ENCODE measurements around the gene POU2AF1. TPM values are rescaled to one million over a fixed set of nuclear protein-coding genes. Genes with fewer than 3 reads are reported as not detected.

The POU2AF1 gene
- total RNA-seq, 1 donor from 2014 or later = 2.5 TPM

DNA sequence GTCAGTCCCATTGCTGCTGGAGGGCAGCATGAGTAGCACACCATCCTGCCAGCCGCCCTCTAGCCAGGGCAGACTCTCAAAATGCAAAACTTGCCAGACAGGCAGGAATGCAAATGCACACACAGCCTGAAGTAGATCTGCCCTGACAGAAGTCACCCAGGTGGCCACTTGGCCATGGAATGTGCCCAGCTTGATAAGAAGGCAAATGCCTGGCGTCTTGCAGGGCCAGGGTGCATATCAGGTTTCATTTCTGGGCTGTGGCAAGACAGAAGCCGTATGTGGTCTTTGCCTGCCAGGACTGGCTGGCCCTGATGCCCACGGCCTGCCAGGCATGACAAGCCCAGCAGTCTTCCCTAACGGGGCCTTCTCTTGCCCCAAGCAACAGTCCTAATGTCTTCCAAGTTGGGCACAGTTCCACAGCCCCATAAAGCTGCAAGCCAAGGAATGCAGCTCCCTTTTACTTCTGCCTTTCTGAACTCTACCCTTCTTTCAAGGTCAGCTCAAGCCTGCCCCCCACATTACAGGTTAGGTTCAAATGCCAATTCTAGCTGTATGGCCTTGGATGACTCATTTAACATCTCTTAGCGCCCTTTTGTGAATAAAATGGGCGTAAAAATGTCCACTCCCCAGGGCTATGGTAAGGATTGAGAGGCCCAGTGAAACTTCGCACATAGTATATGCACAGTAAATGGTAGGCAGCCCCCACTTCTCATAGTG lies 51.0 kb downstream of the POU2AF1 start:
- intact Hi-C loops (cut with DNase I) = no loop called here
- H3K27ac ChIP-seq = no peak overlapping the region
- no peaks in the 10 kb centered on the region for H3K36me3 ChIP-seq
- H3K4me3 ChIP-seq = no peak overlapping the region
- no peaks in the 10 kb centered on the region for H3K4me1 ChIP-seq
- ATAC-seq (peak; percentile 92), DNase-seq (peak; percentile 88)
- no peaks in the 10 kb centered on the region for H3K27me3 ChIP-seq
- no peaks in the 10 kb centered on the region for H3K9me3 ChIP-seq
- TF ChIP-seq, protein P1, sequence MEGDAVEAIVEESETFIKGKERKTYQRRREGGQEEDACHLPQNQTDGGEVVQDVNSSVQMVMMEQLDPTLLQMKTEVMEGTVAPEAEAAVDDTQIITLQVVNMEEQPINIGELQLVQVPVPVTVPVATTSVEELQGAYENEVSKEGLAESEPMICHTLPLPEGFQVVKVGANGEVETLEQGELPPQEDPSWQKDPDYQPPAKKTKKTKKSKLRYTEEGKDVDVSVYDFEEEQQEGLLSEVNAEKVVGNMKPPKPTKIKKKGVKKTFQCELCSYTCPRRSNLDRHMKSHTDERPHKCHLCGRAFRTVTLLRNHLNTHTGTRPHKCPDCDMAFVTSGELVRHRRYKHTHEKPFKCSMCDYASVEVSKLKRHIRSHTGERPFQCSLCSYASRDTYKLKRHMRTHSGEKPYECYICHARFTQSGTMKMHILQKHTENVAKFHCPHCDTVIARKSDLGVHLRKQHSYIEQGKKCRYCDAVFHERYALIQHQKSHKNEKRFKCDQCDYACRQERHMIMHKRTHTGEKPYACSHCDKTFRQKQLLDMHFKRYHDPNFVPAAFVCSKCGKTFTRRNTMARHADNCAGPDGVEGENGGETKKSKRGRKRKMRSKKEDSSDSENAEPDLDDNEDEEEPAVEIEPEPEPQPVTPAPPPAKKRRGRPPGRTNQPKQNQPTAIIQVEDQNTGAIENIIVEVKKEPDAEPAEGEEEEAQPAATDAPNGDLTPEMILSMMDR (IDR thresholded peaks at IDR 0.05) = no peak

DNA sequence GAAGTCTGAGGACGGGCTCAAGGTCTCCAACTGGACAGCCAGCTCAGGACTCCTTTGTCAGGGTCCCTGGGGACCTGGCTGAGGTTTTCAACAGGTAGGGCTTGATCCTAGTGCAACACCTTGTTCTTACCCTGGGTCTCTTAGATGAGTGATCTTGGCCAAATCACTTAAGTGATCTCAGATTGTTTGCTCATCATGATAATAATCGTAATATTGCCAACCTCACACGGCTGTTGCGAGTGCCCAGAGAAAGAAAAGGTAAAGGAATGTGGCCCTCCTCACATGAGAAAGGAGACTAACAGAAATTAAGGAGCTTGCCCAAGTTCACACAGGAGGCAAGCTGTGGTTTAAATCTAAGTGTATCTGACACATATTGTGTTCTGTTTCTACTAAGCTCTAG lies 52.3 kb downstream of the POU2AF1 start:
- H3K27ac ChIP-seq = no peak overlapping the region
- ATAC-seq (no peak), DNase-seq (no peak)
- TF ChIP-seq, protein P1 (IDR thresholded peaks at IDR 0.05) = no peak
- intact Hi-C loops (cut with DNase I) = no loop called here
- no peaks in the 10 kb centered on the region for H3K36me3 ChIP-seq
- no peak overlapping the region for H3K4me3 ChIP-seq
- no peaks in the 10 kb centered on the region for H3K27me3 ChIP-seq
- H3K4me1 ChIP-seq = no peaks in the 10 kb centered on the region
- H3K9me3 ChIP-seq = no peaks in the 10 kb centered on the region

GRCh38 chr11:111325259-111325658 lies 53.8 kb downstream of the POU2AF1 start:
- ATAC-seq = no peak
- DNase-seq = no peak
- intact Hi-C loops (cut with DNase I) = no loop called here
- Histone ChIP-seq H3K4me1 (no peaks in the 10 kb centered on the region), H3K36me3 (no peaks in the 10 kb centered on the region), H3K27me3 (no peaks in the 10 kb centered on the region), H3K9me3 (no peaks in the 10 kb centered on the region), H3K27ac (no peak overlapping the region), H3K4me3 (no peak overlapping the region)
- TF ChIP-seq, protein P1 (IDR thresholded peaks at IDR 0.05) = no peak

- no peaks in the 10 kb centered on the region for H3K4me1 ChIP-seq
- ATAC-seq = no peak
- H3K4me3 ChIP-seq = no peak overlapping the region
- TF ChIP-seq, protein P1 (IDR thresholded peaks at IDR 0.05) = no peak
- H3K27me3 ChIP-seq = no peaks in the 10 kb centered on the region
- H3K9me3 ChIP-seq = no peaks in the 10 kb centered on the region
- no peaks in the 10 kb centered on the region for H3K36me3 ChIP-seq
- no peak overlapping the region for H3K27ac ChIP-seq
- DNase-seq = no peak
- intact Hi-C loops (cut with DNase I) = no loop called here
Observed at GRCh38 chr11:111324277-111324720, 54.8 kb downstream of the POU2AF1 start.

DNA sequence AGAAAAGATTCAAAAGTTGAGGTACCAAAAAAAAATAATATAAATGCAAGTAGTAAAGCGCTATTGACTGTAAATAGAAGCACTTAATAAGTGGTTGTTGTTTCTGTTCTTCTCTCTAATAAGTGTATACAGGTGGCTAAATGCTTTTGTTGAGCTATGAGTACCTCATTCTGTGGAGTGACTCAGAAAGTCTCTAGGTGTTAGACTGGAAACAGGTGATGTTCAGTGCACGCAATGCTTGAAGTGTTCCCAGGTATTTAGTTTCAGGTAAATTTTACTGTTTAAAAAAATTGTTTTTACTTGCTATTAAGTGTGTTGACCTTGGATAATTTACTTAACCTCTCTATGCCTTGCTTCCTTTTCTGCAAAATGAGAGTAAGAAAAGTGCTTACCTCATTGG lies 56.5 kb downstream of the POU2AF1 start:
- TF ChIP-seq, protein P1 (IDR thresholded peaks at IDR 0.05) = no peak
- no peak for DNase-seq
- Histone ChIP-seq H3K27ac (no peak overlapping the region), H3K4me1 (no peaks in the 10 kb centered on the region), H3K4me3 (no peak overlapping the region), H3K27me3 (no peaks in the 10 kb centered on the region), H3K9me3 (no peaks in the 10 kb centered on the region), H3K36me3 (no peaks in the 10 kb centered on the region)
- intact Hi-C loops (cut with DNase I) = no loop called here
- ATAC-seq = peak; percentile 31
